Measurements from ENCODE around the gene TRIM21.
A peak's percentile ranks its signal among the peaks of the same experiment; 100 is the strongest.
"Not testable (repeated sequence)": the region's sequence is repeated elsewhere in the genome, so short reads cannot be mapped to it uniquely, and the experiment has no call there.

Gene TRIM21

GRCh38 chr11:4393209-4393857, at the start of gene TRIM21:
TRIM21 (minus strand) TSS chr11:4393702; CDS start chr11:4390409, 3,293 bp downstream.
- DNase-seq (ENCODE audit: low read depth) = peak; percentile 81

GRCh38 chr11:4441515-4441914, 48.0 kb upstream of the TRIM21 start:
- no peak for DNase-seq (ENCODE audit: low read depth)

GRCh38 chr11:4436411-4436810, 42.9 kb upstream of the TRIM21 start:
- DNase-seq (ENCODE audit: low read depth) = no peak

GRCh38 chr11:4433856-4434255, 40.4 kb upstream of the TRIM21 start:
- DNase-seq (ENCODE audit: low read depth) = no peak

- DNase-seq (ENCODE audit: low read depth) = no peak
Measured at GRCh38 chr11:4430051-4430450, 36.5 kb upstream of the TRIM21 start.

GRCh38 chr11:4418403-4418802, 24.9 kb upstream of the TRIM21 start:
- no peak for DNase-seq (ENCODE audit: low read depth)

GRCh38 chr11:4416816-4417215, 23.3 kb upstream of the TRIM21 start:
- DNase-seq (ENCODE audit: low read depth) = no peak

GRCh38 chr11:4416306-4416705, 22.8 kb upstream of the TRIM21 start:
- DNase-seq (ENCODE audit: low read depth) = no peak

- DNase-seq (ENCODE audit: low read depth) = not testable (repeated sequence)
Measured at GRCh38 chr11:4406206-4406605, 12.7 kb upstream of the TRIM21 start.

GRCh38 chr11:4393858-4394223, 339 bp upstream of the TRIM21 start:
- DNase-seq (ENCODE audit: low read depth) = no peak

GRCh38 chr11:4388221-4388620, 5.3 kb downstream of the TRIM21 start:
- DNase-seq (ENCODE audit: low read depth) = no peak

GRCh38 chr11:4385978-4386740, 7.3 kb downstream of the TRIM21 start:
- no peak for DNase-seq (ENCODE audit: low read depth)

- DNase-seq (ENCODE audit: low read depth) = no peak
Measured at GRCh38 chr11:4381901-4382300, 11.6 kb downstream of the TRIM21 start.

- DNase-seq (ENCODE audit: low read depth) = no peak
Measured at GRCh38 chr11:4375431-4376140, 17.9 kb downstream of the TRIM21 start.

GRCh38 chr11:4370166-4370565, 23.3 kb downstream of the TRIM21 start:
- DNase-seq (ENCODE audit: low read depth) = no peak

GRCh38 chr11:4368286-4368685, 25.2 kb downstream of the TRIM21 start, which contains the start of gene OR52B4:
OR52B4 (minus strand) TSS chr11:4368386; CDS start chr11:4368295, 91 bp downstream.
- DNase-seq (ENCODE audit: low read depth) = no peak

- not testable (repeated sequence) for DNase-seq (ENCODE audit: low read depth)
Measured at GRCh38 chr11:4348142-4348541, 45.4 kb downstream of the TRIM21 start.

GRCh38 chr11:4345366-4345765, 48.1 kb downstream of the TRIM21 start:
- DNase-seq (ENCODE audit: low read depth) = not testable (repeated sequence)

Data from stimulated activated CD8-positive, alpha-beta memory T cell treated with anti-CD3 and anti-CD28 coated beads, Interleukin-4, amount 100 ng/mL, for 24 hours (primary cell).